Effector memory CD4-positive, alpha-beta T cell (primary cell): Measurements from ENCODE around the gene MAML1.
"Not testable (repeated sequence)": the region's sequence is repeated elsewhere in the genome, so short reads cannot be mapped to it uniquely, and the experiment has no call there.

Experiments
- DNase-seq, 3 donors: peaks; one replicate each; pipeline ENCODE4 v3.0.0-alpha.2; 2020
- H3K27ac ChIP-seq: 2 replicates; pipeline ENCODE4 v1.7.0; 2013; ENCODE audit warnings: mild to moderate bottlenecking, low read length, moderate library complexity; ENCODE audit not compliant: insufficient read depth, poor library complexity, severe bottlenecking
- H3K27me3 ChIP-seq: replicated peaks from 2 replicates; pipeline ENCODE4 v1.7.0; 2013; ENCODE audit warnings: mild to moderate bottlenecking, low read length; ENCODE audit not compliant: insufficient read depth, control insufficient read depth, poor library complexity, severe bottlenecking
- H3K36me3 ChIP-seq: 2 replicates; pipeline ENCODE4 v1.7.0; 2013; ENCODE audit warnings: mild to moderate bottlenecking, low read length, moderate library complexity; ENCODE audit not compliant: control insufficient read depth, insufficient read depth
- H3K4me1 ChIP-seq: 2 replicates; pipeline ENCODE4 v1.7.0; 2013; ENCODE audit warnings: low read length, mild to moderate bottlenecking; ENCODE audit not compliant: control insufficient read depth, insufficient read depth, poor library complexity, severe bottlenecking
- H3K4me3 ChIP-seq: 2 replicates; pipeline ENCODE4 v1.7.0; 2013; ENCODE audit warnings: low read length, low read depth, mild to moderate bottlenecking; ENCODE audit not compliant: insufficient read depth, poor library complexity, severe bottlenecking
- H3K9me3 ChIP-seq: 2 replicates; pipeline ENCODE4 v1.7.0; 2013; ENCODE audit warnings: mild to moderate bottlenecking, low read length, moderate library complexity; ENCODE audit not compliant: control insufficient read depth

Gene MAML1

GRCh38 chr5:179731791-179732411 is 721 bp upstream of the MAML1 start:
- Histone ChIP-seq H3K27ac (peak overlapping the region; percentile 95), H3K27me3 (no peaks in the 10 kb centered on the region), H3K4me3 (peak overlapping the region; percentile 79), H3K4me1 (peaks cover 14% of the 10 kb centered on the region), H3K9me3 (no peaks in the 10 kb centered on the region), H3K36me3 (peaks cover 24% of the 10 kb centered on the region)
- peak in 2 of 3 donors; percentile 2 for DNase-seq

GRCh38 chr5:179732918-179733771 is 523 bp downstream of the MAML1 start:
- peak in 2 of 3 donors; percentile 0 to 3 for DNase-seq
- H3K27ac ChIP-seq: peak overlapping the region; percentile 95
- H3K27me3 ChIP-seq: no peaks in the 10 kb centered on the region
- peaks cover 14% of the 10 kb centered on the region for H3K36me3 ChIP-seq
- H3K9me3 ChIP-seq: no peaks in the 10 kb centered on the region
- H3K4me3 ChIP-seq: peak overlapping the region; percentile 79
- peaks cover 14% of the 10 kb centered on the region for H3K4me1 ChIP-seq

GRCh38 chr5:179733772-179734126 is 1.1 kb downstream of the MAML1 start:
- DNase-seq: no peak
- peaks cover 9% of the 10 kb centered on the region for H3K36me3 ChIP-seq
- peak overlapping the region; percentile 79 for H3K4me3 ChIP-seq
- H3K9me3 ChIP-seq: no peaks in the 10 kb centered on the region
- H3K27me3 ChIP-seq: no peaks in the 10 kb centered on the region
- H3K27ac ChIP-seq: peak overlapping the region; percentile 95
- H3K4me1 ChIP-seq: peaks cover 14% of the 10 kb centered on the region

GRCh38 chr5:179734536-179735164 is 2.0 kb downstream of the MAML1 start:
- peaks cover 2% of the 10 kb centered on the region for H3K36me3 ChIP-seq
- no peaks in the 10 kb centered on the region for H3K27me3 ChIP-seq
- DNase-seq: no peak
- H3K4me3 ChIP-seq: no peak overlapping the region
- peaks cover 14% of the 10 kb centered on the region for H3K4me1 ChIP-seq
- H3K9me3 ChIP-seq: no peaks in the 10 kb centered on the region
- H3K27ac ChIP-seq: no peak overlapping the region

- no peaks in the 10 kb centered on the region for H3K27me3 ChIP-seq
- no peak overlapping the region for H3K27ac ChIP-seq
- DNase-seq: no peak
- H3K4me3 ChIP-seq: no peak overlapping the region
- peaks cover 10% of the 10 kb centered on the region for H3K4me1 ChIP-seq
- no peaks in the 10 kb centered on the region for H3K36me3 ChIP-seq
- no peaks in the 10 kb centered on the region for H3K9me3 ChIP-seq
Measured at GRCh38 chr5:179738742-179739141, 6.1 kb downstream of the MAML1 start.

GRCh38 chr5:179744106-179744505 is 11.5 kb downstream of the MAML1 start:
- H3K36me3 ChIP-seq, H3K4me3 ChIP-seq, H3K27me3 ChIP-seq, H3K27ac ChIP-seq, H3K4me1 ChIP-seq, H3K9me3 ChIP-seq, DNase-seq: not testable (repeated sequence)

- no peaks in the 10 kb centered on the region for H3K27me3 ChIP-seq
Measured at GRCh38 chr5:179746872-179747271, 14.2 kb downstream of the MAML1 start.

GRCh38 chr5:179747811-179748210 is 15.2 kb downstream of the MAML1 start:
- no peaks in the 10 kb centered on the region for H3K9me3 ChIP-seq
- no peak for DNase-seq
- no peak overlapping the region for H3K27ac ChIP-seq
- H3K27me3 ChIP-seq: no peaks in the 10 kb centered on the region
- H3K4me3 ChIP-seq: no peak overlapping the region
- H3K4me1 ChIP-seq: no peaks in the 10 kb centered on the region
- peaks cover 5% of the 10 kb centered on the region for H3K36me3 ChIP-seq

More at GRCh38 chr5:179746872-179747271, 14.2 kb downstream of the MAML1 start:
- H3K36me3 ChIP-seq: peaks cover 5% of the 10 kb centered on the region
- no peak for DNase-seq
- H3K9me3 ChIP-seq: no peaks in the 10 kb centered on the region
- H3K4me3 ChIP-seq: no peak overlapping the region
- H3K27ac ChIP-seq: no peak overlapping the region
- no peaks in the 10 kb centered on the region for H3K4me1 ChIP-seq

- Histone ChIP-seq H3K9me3 (no peaks in the 10 kb centered on the region), H3K36me3 (peaks cover 5% of the 10 kb centered on the region), H3K4me3 (no peak overlapping the region), H3K27me3 (no peaks in the 10 kb centered on the region), H3K4me1 (peaks cover 6% of the 10 kb centered on the region), H3K27ac (no peak overlapping the region)
- no peak for DNase-seq
Measured at GRCh38 chr5:179749857-179750508, 17.4 kb downstream of the MAML1 start.
